ENCODE results near the gene MARCHF2.
A peak's percentile ranks its signal among the peaks of the same experiment; 100 is the strongest.
"Not testable (repeated sequence)": the region's sequence is repeated elsewhere in the genome, so short reads cannot be mapped to it uniquely, and the experiment has no call there.

MARCHF2 gene, protein sequence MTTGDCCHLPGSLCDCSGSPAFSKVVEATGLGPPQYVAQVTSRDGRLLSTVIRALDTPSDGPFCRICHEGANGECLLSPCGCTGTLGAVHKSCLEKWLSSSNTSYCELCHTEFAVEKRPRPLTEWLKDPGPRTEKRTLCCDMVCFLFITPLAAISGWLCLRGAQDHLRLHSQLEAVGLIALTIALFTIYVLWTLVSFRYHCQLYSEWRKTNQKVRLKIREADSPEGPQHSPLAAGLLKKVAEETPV

GRCh38 chr19:8412783-8413628, at the start of gene MARCHF2:
Gene MARCHF2, plus strand, starts transcription at chr19:8413305. Its CDS starts 8,536 bp downstream, at chr19:8421841.
- peak; percentile 90 for DNase-seq (ENCODE audit: low spot score)
- FAIRE-seq = no peak

DNA sequence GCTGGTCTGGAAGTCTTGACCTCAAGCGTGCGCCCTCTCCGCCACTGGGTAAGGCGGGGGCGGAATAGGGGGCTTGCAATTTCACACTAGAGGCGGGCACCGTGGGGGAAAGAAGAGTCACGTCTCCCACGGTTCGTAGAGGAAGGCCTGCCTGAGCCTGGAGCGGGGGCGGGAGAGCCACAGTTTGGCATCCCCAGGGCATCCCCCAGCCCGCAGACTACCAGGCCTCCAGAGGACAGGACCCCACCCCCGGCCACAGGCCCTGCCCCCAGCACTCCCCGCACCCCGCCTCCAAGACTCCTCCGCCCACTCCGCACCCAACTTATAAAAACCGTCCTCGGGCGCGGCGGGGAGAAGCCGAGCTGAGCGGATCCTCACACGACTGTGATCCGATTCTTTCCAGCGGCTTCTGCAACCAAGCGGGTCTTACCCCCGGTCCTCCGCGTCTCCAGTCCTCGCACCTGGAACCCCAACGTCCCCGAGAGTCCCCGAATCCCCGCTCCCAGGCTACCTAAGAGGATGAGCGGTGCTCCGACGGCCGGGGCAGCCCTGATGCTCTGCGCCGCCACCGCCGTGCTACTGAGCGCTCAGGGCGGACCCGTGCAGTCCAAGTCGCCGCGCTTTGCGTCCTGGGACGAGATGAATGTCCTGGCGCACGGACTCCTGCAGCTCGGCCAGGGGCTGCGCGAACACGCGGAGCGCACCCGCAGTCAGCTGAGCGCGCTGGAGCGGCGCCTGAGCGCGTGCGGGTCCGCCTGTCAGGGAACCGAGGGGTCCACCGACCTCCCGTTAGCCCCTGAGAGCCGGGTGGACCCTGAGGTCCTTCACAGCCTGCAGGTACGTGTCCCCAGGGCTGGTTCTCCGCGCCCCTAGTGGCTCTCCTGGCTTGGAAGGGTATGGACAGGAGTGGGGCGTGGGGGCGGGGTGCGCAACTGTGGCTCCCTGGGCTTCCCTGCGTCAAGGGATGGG, 49.0 kb upstream of the MARCHF2 start, which contains the start of gene ANGPTL4:
Gene ANGPTL4, plus strand, starts transcription at position 353 of the 969 bp plus-strand sequence. Its CDS starts 167 bp downstream, at position 520.
- FAIRE-seq = no peak
- no peak for DNase-seq (ENCODE audit: low spot score)

- FAIRE-seq = no peak
Observed at GRCh38 chr19:8366121-8366581, 47.0 kb upstream of the MARCHF2 start.

GRCh38 chr19:8366961-8367326, 46.2 kb upstream of the MARCHF2 start:
- FAIRE-seq (no peak), DNase-seq (ENCODE audit: low spot score) (no peak)

More at GRCh38 chr19:8366121-8366581, 47.0 kb upstream of the MARCHF2 start:
- no peak for DNase-seq (ENCODE audit: low spot score)

DNA sequence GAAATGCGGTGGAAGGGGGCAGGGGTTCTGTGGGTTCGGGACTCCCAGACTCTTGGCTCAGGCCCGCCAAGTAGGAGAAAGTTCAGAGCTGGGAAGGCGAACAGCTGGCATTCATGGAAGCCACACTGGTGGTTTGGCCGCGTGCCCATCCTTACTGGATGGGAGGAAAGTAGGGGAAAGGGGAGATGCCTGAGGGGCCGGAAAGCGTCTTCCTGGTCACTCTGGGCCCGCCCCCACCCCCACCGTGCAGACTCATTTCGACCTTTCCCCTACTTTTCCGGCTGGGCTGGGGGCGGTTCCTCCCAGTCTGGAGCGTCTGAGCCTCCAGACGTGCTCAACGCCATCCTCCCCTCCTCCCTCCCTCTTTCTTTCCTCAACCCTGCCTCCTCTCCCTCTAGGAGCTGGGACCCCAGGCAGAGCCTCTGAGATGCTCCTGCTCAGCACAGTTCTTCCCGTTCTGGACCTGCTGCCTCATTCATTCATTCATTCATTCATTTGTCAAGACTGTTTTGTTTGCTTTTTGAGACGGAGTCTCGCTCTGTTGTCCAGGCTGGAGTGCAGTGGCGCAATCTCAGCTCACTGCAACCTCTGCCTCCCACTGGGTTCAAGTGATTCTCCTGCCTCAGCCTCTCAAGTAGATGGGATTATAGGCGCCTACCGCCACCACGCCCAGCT, 45.6 kb upstream of the MARCHF2 start:
- DNase-seq (ENCODE audit: low spot score) (peak; percentile 90), FAIRE-seq (peak; percentile 78)

DNA sequence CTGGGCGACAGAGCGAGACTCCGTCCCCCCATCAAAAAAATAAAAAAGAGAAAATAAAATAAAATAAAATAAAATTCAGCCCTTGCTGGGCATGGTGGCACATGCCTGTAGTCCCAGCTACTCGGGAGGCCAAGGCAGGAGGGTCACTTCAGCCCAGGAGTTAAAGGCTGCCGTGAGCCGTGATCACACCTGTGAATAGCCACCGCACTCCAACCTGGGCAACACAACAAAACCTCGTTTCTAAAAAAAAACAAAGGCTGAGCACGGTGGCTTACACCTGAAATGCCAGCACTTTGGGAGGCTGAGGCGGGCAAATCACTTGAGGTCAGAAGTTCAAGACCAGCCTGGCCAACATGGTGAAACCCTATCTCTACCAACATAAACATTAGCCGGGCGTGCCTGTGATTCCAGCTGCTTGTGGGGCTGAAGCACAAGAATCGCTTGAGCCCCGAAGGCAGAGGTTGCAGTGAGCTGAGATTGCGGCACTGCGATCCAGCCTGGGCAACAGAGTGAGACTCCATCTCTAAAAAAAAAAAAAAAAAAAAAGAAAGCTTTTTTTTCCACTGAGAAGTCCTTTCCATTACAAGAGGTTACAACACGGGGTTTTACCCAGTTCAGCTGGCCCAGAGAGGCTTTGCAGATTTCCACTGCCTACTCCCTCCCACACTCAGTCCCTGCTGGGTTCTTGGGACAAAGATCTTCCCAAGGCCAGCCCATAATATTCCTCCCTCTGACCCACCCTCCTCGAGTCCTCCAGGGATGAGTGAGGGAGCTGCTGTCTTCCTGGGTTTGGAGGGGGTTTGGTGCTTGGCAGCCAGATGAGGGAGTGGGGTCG, 42.7 kb upstream of the MARCHF2 start:
- no peak for DNase-seq (ENCODE audit: low spot score)
- no peak for FAIRE-seq

DNA sequence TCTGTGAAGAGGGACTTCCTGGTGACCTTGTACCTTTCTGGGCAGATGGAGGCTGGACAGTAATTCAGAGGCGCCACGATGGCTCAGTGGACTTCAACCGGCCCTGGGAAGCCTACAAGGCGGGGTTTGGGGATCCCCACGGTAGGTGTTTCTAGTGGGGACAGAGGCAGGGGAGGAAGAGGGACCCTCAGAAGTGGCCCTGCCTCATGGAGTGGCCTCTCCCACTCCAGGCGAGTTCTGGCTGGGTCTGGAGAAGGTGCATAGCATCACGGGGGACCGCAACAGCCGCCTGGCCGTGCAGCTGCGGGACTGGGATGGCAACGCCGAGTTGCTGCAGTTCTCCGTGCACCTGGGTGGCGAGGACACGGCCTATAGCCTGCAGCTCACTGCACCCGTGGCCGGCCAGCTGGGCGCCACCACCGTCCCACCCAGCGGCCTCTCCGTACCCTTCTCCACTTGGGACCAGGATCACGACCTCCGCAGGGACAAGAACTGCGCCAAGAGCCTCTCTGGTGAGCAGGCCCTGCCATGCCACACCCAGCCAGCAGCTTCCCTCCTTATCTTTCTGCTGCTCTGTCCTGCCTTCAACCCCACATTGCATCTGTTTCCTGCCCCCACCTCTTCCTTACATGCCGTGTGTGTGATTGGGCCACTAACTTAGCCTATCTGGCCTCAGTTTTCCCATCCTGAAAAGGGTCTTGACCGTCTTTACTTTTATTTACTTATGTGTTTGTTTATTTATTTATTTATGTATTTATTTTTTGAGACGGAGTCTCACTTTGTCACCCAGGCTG, 41.9 kb upstream of the MARCHF2 start:
- DNase-seq (ENCODE audit: low spot score) (no peak), FAIRE-seq (no peak)

- FAIRE-seq = no peak
- DNase-seq (ENCODE audit: low spot score) = no peak
Observed at GRCh38 chr19:8373867-8374813, 39.0 kb upstream of the MARCHF2 start.

- DNase-seq (ENCODE audit: low spot score) = not testable (repeated sequence)
Observed at GRCh38 chr19:8375766-8376165, 37.3 kb upstream of the MARCHF2 start.

DNA sequence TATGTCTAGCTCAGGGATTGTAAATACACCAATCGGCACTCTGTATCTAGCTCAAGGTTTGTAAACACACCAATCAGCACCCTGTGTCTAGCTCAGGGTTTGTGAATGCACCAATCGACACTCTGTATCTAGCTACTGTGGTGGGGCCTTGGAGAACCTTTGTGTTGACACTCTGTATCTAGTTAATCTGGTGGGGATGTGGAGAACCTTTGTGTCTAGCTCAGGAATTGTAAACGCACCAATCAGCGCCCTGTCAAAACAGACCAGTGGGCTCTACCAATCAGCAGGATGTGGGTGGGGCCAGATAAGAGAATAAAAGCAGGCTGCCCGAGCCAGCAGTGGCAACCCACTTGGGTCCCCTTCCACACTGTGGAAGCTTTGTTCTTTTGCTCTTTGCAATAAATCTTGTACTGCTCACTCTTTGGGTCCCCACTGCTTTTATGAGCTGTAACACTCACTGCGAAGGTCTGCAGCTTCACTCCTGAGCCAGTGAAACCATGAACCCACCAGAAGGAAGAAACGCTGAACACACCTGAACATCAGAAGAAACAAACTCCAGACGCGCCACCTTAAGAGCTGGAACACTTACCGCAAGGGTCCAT, 36.6 kb upstream of the MARCHF2 start:
- not testable (repeated sequence) for FAIRE-seq; DNase-seq (ENCODE audit: low spot score)

More at GRCh38 chr19:8375766-8376165, 37.3 kb upstream of the MARCHF2 start:
- FAIRE-seq = not testable (repeated sequence)

DNA sequence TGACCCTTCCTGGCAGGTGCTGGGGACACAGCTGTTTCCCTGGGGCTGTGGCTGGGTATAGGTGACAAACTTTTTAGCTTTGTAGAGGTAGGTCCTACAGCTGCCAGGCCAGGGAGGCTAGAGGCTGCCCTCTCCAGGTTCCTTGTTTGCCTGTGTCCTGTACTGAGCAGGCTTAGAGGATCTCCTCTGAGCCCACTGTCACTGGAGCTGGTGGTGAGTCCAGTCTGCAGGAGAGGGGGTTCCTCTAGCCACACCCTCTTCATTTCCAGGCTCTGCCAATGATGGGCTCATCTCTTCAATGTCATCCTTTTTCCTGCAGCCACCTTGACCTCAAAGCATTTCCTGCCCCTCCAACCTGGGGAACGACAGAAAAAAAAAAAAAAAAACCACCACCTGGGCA, 35.5 kb upstream of the MARCHF2 start:
- DNase-seq (ENCODE audit: low spot score) = no peak
- no peak for FAIRE-seq

DNA sequence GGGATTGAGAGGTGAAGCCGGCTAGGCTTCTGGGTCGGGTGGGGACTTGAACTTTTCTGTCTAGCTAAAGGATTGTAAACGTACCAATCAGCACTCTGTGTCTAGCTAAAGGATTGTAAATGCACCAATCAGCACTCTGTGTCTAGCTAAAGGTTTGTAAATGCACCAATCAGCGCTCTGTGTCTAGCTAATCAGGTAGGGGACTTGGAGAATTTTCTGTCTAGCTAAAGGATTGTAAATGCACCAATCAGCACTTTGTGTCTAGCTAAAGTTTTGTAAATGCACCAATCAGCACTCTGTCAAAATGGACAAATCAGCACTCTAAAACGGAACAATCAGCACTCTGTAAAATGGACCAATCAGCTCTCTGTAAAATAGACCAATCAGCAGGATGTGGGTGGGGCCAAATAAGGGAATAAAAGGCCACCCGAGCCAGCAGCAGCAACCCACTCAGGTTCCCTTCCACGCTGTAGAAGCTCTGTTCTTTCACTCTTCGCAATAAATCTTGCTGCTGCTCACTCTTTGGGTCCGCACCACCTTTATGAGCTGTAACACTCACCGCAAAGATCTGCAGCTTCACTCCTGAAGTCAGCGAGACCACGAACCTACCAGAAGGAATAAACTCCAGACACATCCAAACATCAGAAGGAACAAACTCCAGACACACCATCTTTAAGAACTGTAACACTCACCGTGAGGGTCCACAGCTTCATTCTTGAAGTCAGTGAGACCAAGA, 33.8 kb upstream of the MARCHF2 start:
- FAIRE-seq; DNase-seq (ENCODE audit: low spot score): not testable (repeated sequence)

DNA sequence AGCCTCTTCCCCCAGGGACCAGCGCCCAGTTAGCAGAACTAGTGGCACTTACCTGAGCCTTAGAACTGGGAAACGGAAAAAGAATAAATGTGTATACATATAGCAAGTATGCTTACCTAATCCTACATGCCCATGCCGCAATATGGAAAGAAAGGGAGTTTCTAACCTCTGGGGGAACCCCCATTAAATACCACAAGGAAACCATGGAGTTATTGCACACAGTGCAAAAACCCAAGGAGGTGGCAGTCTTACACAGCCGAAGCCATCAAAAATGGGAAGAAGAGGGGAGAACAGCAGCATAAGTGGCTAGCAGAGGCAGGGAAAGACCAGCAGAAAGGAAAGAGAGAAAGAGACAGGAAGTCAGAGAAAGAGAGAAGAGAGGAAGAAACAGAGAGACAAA, 28.5 kb upstream of the MARCHF2 start:
- DNase-seq (ENCODE audit: low spot score); FAIRE-seq: not testable (repeated sequence)

DNA sequence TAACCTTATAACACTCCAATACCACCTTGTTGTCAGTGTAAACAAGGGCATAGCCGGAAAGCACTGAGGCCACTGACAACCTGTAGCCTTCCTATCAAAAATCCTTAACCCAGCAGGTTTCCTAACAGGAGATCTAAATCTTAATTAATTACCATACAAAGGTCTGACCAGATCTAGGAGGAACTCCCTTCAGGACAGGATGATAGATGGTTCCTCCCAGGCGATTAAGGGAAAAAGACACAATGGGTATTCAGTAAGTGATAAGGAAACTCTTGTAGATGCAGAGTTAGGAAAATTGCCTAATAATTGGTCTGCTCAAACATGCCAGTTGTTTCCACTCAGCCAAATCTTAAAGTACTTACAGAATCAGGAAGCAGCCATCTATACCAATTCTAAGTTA, 28.0 kb upstream of the MARCHF2 start:
- FAIRE-seq; DNase-seq (ENCODE audit: low spot score): not testable (repeated sequence)

GRCh38 chr19:8385566-8385965, 27.5 kb upstream of the MARCHF2 start:
- not testable (repeated sequence) for DNase-seq (ENCODE audit: low spot score); FAIRE-seq

DNA sequence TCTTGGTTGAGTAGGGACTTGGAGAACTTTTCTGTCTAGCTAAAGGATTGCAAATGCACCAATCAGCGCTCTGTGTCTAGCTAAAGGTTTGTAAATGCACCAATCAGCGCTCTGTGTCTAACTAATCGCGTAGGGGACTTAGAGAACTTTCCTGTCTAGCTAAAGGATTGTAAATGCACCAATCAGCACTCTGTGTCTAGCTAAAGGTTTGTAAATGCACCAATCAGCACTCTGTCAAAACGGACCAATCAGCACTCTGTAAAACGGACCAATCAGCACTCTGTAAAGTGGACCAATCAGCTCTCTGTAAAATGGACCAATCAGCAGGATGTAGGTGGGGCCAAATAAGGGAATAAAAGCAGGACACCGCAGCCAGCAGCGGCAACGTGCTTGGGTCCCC, 26.7 kb upstream of the MARCHF2 start:
- not testable (repeated sequence) for FAIRE-seq; DNase-seq (ENCODE audit: low spot score)
